CD4-positive, alpha-beta T cell treated with Interleukin-6 for 4 hours (primary cell): ENCODE data around the gene STIM1.
A peak's percentile ranks its signal among the peaks of the same experiment; 100 is the strongest.

Experiments used
- DNase-seq: peaks from one replicate; pipeline ENCODE4 v3.0.0-alpha.2; 2020; ENCODE audit warnings: mixed read lengths

The STIM1 gene

GRCh38 chr11:3955299-3955665 lies 99.8 kb downstream of the STIM1 start:
- peak; percentile 35 for DNase-seq

GRCh38 chr11:3956038-3956437 lies 100.6 kb downstream of the STIM1 start:
- DNase-seq: no peak

- DNase-seq: no peak
Observed at GRCh38 chr11:3956748-3957147, 101.3 kb downstream of the STIM1 start.

GRCh38 chr11:3957437-3957836 lies 102.0 kb downstream of the STIM1 start:
- no peak for DNase-seq

- no peak for DNase-seq
Observed at GRCh38 chr11:3958281-3958680, 102.8 kb downstream of the STIM1 start.

- DNase-seq: no peak
Observed at GRCh38 chr11:3959015-3959902, 103.8 kb downstream of the STIM1 start.

- DNase-seq: no peak
Observed at GRCh38 chr11:3959903-3960265, 104.4 kb downstream of the STIM1 start.

GRCh38 chr11:3962406-3962840 lies 107.0 kb downstream of the STIM1 start:
- no peak for DNase-seq

- DNase-seq: no peak
Observed at GRCh38 chr11:3964056-3964455, 108.6 kb downstream of the STIM1 start.

- no peak for DNase-seq
Observed at GRCh38 chr11:3964935-3965604, 109.6 kb downstream of the STIM1 start.

GRCh38 chr11:3967695-3968094 lies 112.2 kb downstream of the STIM1 start:
- DNase-seq: no peak

- no peak for DNase-seq
Observed at GRCh38 chr11:3969200-3969599, 113.7 kb downstream of the STIM1 start.

GRCh38 chr11:3969613-3970012 lies 114.1 kb downstream of the STIM1 start:
- DNase-seq: peak; percentile 42

- no peak for DNase-seq
Observed at GRCh38 chr11:3970108-3970507, 114.6 kb downstream of the STIM1 start.

GRCh38 chr11:3971756-3972404 lies 116.4 kb downstream of the STIM1 start:
- DNase-seq: no peak

GRCh38 chr11:3972431-3972830 lies 117.0 kb downstream of the STIM1 start:
- no peak for DNase-seq

- DNase-seq: no peak
Observed at GRCh38 chr11:3977078-3977477, 121.6 kb downstream of the STIM1 start.

GRCh38 chr11:3981084-3981633 lies 125.7 kb downstream of the STIM1 start:
- no peak for DNase-seq

- no peak for DNase-seq
Observed at GRCh38 chr11:3982431-3982830, 127.0 kb downstream of the STIM1 start.

- peak; percentile 37 for DNase-seq
Observed at GRCh38 chr11:3983101-3983500, 127.6 kb downstream of the STIM1 start.

GRCh38 chr11:3984896-3985295 lies 129.4 kb downstream of the STIM1 start:
- peak; percentile 63 for DNase-seq

GRCh38 chr11:3985631-3986030 lies 130.2 kb downstream of the STIM1 start:
- no peak for DNase-seq

- DNase-seq: no peak
Observed at GRCh38 chr11:3986301-3986700, 130.8 kb downstream of the STIM1 start.
